ENCODE data around the gene SOWAHC.

SOWAHC gene

GRCh38 chr2:109647636-109648035 lies 33.5 kb downstream of the SOWAHC start:
- DNase-seq (ENCODE audit: low spot score): no peak

GRCh38 chr2:109648041-109648527 lies 33.9 kb downstream of the SOWAHC start:
- no peak for DNase-seq (ENCODE audit: low spot score)

GRCh38 chr2:109649736-109650695 lies 35.9 kb downstream of the SOWAHC start:
- DNase-seq (ENCODE audit: low spot score): no peak

GRCh38 chr2:109654326-109655050 lies 40.3 kb downstream of the SOWAHC start:
- no peak for DNase-seq (ENCODE audit: low spot score)

- no peak for DNase-seq (ENCODE audit: low spot score)
Measured at GRCh38 chr2:109655287-109655686, 41.1 kb downstream of the SOWAHC start.

GRCh38 chr2:109659396-109660045 lies 45.4 kb downstream of the SOWAHC start:
- no peak for DNase-seq (ENCODE audit: low spot score)

GRCh38 chr2:109660046-109660860 lies 46.1 kb downstream of the SOWAHC start:
- no peak for DNase-seq (ENCODE audit: low spot score)

- no peak for DNase-seq (ENCODE audit: low spot score)
Measured at GRCh38 chr2:109662889-109663288, 48.7 kb downstream of the SOWAHC start.

- DNase-seq (ENCODE audit: low spot score): no peak
Measured at GRCh38 chr2:109663721-109664120, 49.6 kb downstream of the SOWAHC start.

GRCh38 chr2:109666466-109666865 lies 52.3 kb downstream of the SOWAHC start:
- no peak for DNase-seq (ENCODE audit: low spot score)

Data from D341Med (cell line).